Coronary artery (tissue), 2 donors: ENCODE results near the gene TRMO.

ENCODE experiments used
- DNase-seq: peaks from one replicate; pipeline ENCODE4 v3.0.0-alpha.2; 2017; ENCODE audit warnings: low spot score
- H3K27ac ChIP-seq, 2 donors: fragments of 200-600 bp; sonication (generic); one replicate each; pipeline ENCODE4 v1.5.1; 2016 to 2019
- H3K4me3 ChIP-seq: fragments of 200-600 bp; sonication (generic); 2 replicates; pipeline ENCODE4 v1.5.1; 2016; ENCODE audit warnings: mild to moderate bottlenecking, moderate library complexity
- TF ChIP-seq, protein P1 (sequence below): fragments of 200-600 bp; sonication (generic); IDR thresholded peaks from one replicate; pipeline ENCODE4 v1.5.1; 2019; ENCODE audit warnings: antibody characterized with exemption

Gene TRMO

DNA sequence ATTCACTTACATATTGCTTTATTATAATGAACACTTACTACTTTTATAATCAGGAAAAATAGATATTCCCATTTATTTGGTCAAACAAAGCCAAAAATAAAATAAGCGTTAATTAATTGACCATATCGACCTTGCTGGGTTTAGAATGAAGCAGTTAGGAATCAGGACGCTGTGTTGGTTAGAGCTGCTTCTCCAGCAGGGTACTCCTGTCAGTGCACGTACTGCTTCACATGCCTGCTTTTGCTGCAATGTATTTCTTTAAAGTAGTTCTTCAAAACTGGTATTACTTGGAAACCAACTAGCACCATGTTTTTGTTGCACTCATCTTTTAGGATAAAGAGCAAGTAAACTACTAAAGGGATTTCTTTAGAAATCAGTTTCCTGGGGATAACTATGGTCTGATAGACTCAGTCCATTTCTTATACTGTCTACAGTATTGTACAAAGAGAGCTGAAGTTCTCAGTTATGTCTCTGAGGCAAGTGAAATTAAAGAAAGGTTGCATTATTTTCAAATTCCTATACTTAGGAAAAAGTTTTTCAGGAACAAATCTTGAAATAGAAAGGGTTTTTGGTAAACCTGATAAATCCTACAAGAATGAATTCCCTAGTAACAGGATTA lies 6.8 kb upstream of the TRMO start:
- DNase-seq = no peak
- H3K27ac ChIP-seq = no peak overlapping the region
- TF ChIP-seq, protein P1, sequence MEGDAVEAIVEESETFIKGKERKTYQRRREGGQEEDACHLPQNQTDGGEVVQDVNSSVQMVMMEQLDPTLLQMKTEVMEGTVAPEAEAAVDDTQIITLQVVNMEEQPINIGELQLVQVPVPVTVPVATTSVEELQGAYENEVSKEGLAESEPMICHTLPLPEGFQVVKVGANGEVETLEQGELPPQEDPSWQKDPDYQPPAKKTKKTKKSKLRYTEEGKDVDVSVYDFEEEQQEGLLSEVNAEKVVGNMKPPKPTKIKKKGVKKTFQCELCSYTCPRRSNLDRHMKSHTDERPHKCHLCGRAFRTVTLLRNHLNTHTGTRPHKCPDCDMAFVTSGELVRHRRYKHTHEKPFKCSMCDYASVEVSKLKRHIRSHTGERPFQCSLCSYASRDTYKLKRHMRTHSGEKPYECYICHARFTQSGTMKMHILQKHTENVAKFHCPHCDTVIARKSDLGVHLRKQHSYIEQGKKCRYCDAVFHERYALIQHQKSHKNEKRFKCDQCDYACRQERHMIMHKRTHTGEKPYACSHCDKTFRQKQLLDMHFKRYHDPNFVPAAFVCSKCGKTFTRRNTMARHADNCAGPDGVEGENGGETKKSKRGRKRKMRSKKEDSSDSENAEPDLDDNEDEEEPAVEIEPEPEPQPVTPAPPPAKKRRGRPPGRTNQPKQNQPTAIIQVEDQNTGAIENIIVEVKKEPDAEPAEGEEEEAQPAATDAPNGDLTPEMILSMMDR = no peak
- no peak overlapping the region for H3K4me3 ChIP-seq

DNA sequence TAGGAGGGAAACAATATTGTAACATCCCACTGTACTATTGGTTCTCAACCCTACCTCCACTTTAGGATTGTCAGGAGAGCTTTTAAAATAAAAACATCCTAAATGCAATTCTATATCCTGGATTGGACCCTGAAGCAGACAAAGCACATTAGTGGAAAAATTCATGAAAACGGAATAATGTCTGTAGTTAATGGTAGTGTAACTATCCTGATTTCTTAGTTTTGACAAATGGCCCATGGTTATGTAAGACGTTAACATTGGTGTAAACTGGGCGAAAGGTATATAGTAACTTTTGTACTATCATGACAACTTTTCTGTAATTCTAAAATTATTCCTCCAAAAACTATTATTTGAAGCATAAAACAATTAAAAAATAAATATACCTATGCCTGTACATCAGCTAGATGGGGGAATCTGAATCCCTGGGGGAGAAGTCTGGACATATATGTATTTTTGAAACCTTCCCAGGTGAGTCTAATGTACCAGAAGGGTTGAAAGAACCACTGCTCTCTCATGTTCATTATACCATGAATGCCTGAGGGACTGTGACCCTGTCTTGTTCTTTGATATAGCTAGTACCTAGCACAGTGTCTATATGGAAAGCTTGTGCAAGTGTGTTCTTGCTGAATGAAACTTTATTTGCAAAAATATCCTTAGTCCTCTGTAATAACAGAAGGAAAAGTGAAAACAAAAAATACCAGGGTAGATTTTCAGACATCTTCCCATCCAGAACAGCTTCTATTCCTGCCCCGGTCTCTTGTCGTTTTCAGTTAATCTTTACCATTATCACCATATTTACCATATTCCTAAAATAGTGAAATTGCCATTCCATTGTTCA lies 3.4 kb upstream of the TRMO start:
- TF ChIP-seq, protein P1 = no peak
- H3K4me3 ChIP-seq = no peak overlapping the region
- no peak overlapping the region for H3K27ac ChIP-seq
- no peak for DNase-seq

DNA sequence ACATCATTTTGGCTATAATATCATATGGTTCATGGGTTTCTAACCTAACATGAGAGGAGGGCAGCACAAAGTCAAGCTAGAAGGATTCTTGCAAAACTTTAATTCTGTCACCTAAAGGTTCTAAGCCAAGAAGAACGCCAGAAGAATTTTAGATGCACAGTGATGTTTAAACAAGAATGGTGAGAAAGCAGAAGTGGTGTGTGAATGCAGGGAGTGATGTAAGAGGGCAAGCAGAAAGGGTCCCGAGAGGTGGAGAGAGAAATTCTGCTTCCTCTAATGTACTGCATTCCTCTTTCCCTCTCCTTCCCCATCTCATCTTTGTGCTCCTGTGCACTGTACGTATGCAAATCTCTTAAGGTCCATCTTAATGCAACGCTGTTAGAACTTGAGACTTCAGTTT lies 2.1 kb upstream of the TRMO start:
- TF ChIP-seq, protein P1 = no peak
- no peak overlapping the region for H3K27ac ChIP-seq
- H3K4me3 ChIP-seq = no peak overlapping the region
- no peak for DNase-seq

DNA sequence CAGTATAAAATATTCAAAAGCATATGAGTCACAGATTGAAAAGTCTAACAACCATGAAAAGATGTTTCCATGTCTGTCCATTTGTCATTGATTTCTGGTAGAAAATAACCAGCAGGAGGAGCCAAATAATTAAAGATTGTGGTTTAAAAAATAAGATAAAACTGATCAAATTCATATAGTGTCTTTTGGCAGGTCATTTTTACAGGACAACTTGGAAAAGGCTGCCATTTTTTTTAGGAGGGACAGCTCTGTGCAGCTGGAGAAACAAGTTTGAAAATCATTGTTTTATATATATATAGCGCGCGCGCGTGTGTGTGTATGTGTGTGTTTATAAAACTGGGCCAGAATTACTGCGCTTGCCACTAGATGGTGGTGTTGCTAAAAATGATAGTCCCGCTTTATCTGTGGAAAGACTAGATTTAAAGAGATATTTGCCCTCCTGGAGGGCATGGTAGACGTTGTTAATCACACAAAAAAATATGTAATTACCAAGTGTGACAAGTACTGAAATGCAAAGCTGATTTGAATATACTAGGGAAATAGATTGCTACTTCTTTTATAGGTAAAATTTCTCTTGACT lies 1.3 kb upstream of the TRMO start:
- H3K4me3 ChIP-seq = peak overlapping the region; percentile 25
- no peak for DNase-seq
- TF ChIP-seq, protein P1 = peak; percentile 62
- peak overlapping the region in 1 of 2 donors; percentile 47 for H3K27ac ChIP-seq

DNA sequence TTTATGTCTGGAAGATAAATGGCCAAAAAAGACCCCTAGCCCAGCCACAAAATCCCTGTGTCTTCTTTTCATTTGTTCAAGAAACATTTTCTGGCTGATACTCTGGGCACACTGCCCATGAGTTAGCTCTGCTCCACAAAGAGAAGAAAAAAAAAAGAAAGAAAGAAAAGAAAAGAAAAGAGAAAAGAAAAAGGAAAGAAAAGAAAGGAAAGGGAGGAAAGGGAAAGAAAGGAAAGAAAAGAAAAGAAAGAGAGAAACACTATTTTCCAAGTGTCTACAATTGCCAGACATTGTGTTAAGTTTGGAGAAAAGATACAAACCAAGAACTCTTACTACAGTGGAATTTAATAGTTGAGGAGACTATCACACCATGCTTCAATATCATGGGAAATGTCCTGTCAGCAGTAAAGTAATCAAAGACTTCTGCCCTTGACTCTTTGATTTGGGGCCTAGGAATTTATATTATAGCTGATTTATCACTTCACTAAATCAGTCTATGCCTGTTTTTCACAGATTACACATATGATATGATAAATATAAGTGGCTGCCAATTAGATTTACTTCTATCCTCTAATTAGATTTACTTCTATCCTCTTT lies 3.0 kb downstream of the TRMO start:
- no peak for DNase-seq
- Histone ChIP-seq H3K27ac (no peak overlapping the region), H3K4me3 (no peak overlapping the region)
- TF ChIP-seq, protein P1 = no peak

DNA sequence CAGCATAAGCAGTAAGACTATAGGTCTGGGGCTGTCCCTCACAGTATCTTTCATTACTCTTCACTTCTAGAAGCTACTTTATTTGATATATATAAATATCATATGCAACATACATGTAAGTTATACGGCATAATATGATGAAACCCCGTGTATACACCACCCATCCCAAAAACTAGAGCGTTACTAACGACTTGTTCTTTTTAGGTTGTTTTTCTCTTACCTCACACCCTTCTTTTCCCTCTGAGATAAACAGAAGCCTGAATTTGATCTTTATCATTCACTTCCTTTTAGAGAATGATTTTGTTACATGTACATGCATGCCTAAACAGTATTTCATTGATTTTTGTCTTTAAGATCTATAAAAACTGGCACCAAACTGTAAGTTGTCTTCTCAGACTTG lies 3.7 kb downstream of the TRMO start:
- Histone ChIP-seq H3K4me3 (no peak overlapping the region), H3K27ac (no peak overlapping the region)
- TF ChIP-seq, protein P1 = no peak
- DNase-seq = no peak
